Neural crest cell (in vitro differentiated cells): ENCODE data around the gene GZF1. TPM values are rescaled to one million over a fixed set of nuclear protein-coding genes. Genes with fewer than 3 reads are reported as not detected.

Experiments used
- DNase-seq: peaks from one replicate; pipeline ENCODE4 v3.0.0; 2021; ENCODE audit warnings: low read depth, mixed read lengths, low spot score
- H3K27ac Mint-ChIP-seq: one replicate; pipeline ENCODE4 v1.8.0; 2021; ENCODE audit warnings: mild to moderate bottlenecking, mixed read lengths; ENCODE audit not compliant: unreplicated experiment
- H3K27me3 Mint-ChIP-seq: 2 replicates; pipeline ENCODE4 v1.8.0; 2021; ENCODE audit warnings: low read depth, mild to moderate bottlenecking, mixed read lengths
- H3K36me3 Mint-ChIP-seq: 2 replicates; pipeline ENCODE4 v1.8.0; 2021; ENCODE audit warnings: low read depth, mild to moderate bottlenecking, mixed read lengths
- H3K4me1 Mint-ChIP-seq: 2 replicates; pipeline ENCODE4 v1.8.0; 2021; ENCODE audit warnings: mixed read lengths
- H3K4me3 Mint-ChIP-seq: one replicate; pipeline ENCODE4 v1.8.0; 2021; ENCODE audit warnings: mild to moderate bottlenecking, mixed read lengths
- H3K9me3 Mint-ChIP-seq: 2 replicates; pipeline ENCODE4 v1.8.0; 2021; ENCODE audit warnings: mixed read lengths
- CTCF ChIP-seq: fragments of 200-600 bp; sonication (generic); conservative IDR thresholded peaks from 2 replicates; pipeline ENCODE4 v1.5.0; 2021; ENCODE audit warnings: antibody characterized with exemption, mild to moderate bottlenecking
- total RNA-seq: library from RNA; stranded (reverse); gene quantifications from 2 replicates; pipeline ENCODE4 v1.2.1, GENCODE V29; 2021

Gene GZF1
- total RNA-seq, 1 donor from 2014 or later, result 21.9 TPM

DNA sequence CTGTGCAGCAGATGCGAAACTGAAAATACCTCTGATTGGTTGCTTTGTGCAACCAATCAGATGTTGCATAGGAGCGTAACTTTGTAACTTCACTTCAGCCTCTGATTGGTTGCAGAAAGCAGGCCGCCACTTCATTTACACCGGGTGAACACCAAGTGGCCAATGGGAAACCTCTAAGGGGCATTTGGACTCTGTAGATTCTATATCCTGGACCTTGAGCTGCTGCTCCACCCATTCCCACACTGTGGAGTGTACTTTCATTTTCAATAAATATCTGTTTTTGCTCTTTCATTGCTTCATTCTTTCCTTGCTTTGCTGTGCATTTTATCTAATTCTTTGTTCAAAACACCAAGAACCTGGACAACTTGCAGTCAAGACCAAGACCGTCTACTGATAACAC lies 25.5 kb upstream of the GZF1 start:
- Mint-ChIP-seq H3K27me3 (no peaks in the 10 kb centered on the region), H3K4me1 (peaks cover 4% of the 10 kb centered on the region), H3K9me3 (no peaks in the 10 kb centered on the region), H3K4me3 (no peak overlapping the region), H3K27ac (no peak overlapping the region), H3K36me3 (no peaks in the 10 kb centered on the region)
- no peak for DNase-seq
- TF ChIP-seq CTCF, result no peak

DNA sequence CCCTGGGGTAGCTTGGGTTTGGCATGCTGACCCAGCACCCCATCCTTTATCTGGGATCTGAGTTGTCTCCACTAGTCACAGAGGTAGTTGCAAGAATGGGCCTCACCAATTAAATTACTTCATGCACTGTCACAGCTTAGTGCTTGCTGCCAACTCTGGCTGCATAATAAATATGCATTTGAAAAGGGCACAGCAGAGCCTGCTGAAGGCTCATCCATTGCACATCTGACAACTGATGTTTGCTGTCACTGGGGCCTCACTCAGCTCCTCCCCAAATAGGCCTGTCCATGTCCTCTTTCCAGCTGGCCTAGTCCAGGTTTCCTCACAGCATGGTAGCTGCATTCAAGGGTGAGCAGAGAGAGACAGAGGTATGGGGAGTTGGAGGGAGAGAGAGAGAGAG lies 24.7 kb upstream of the GZF1 start:
- Mint-ChIP-seq H3K36me3 (no peaks in the 10 kb centered on the region), H3K27me3 (no peaks in the 10 kb centered on the region), H3K4me1 (peaks cover 4% of the 10 kb centered on the region), H3K9me3 (no peaks in the 10 kb centered on the region), H3K4me3 (no peak overlapping the region), H3K27ac (no peak overlapping the region)
- DNase-seq, result no peak
- no peak for TF ChIP-seq CTCF

DNA sequence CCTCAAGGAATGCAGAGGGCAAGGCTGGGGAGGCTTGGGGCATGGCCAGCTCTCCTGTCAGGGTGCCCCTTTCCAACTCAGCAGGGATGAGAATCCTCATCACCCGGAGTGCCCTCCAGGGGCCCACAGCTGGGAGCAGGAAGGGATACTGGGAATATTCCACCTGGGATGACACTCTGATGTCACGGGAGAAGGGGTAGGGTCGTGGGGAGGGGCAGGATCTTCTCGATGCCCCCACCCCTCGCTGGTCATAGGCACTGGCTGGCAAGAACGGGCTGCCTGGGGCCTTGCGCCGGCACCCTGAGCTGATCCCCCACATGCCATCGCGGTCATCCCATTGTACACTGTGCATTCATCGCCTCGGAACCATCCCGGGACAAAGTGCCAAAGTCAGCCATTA lies 22.0 kb upstream of the GZF1 start:
- Mint-ChIP-seq H3K27me3 (no peaks in the 10 kb centered on the region), H3K36me3 (no peaks in the 10 kb centered on the region), H3K9me3 (no peaks in the 10 kb centered on the region), H3K4me1 (peaks cover 4% of the 10 kb centered on the region), H3K4me3 (no peak overlapping the region), H3K27ac (no peak overlapping the region)
- no peak for TF ChIP-seq CTCF
- DNase-seq, result no peak

DNA sequence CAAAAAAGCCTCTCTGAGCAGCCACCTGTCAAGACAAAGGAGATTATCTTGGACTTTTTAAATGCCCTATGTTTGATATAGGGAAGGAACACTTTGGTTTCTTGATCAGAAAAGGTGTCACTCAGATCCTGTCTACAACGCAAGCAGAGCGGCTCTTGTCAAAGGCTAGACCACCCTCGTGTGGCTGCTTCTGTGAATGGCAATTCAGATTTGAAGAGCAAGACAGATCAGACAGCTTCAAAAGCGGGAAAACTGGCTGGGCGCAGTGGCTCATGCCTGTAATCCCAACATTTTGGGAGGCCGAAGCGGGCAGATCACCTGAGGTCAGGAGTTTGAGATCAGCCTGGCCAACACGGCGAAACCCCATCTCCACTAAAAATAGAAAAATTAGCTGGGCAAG lies 21.5 kb upstream of the GZF1 start:
- peak; percentile 53 for DNase-seq
- Mint-ChIP-seq H3K27me3 (no peaks in the 10 kb centered on the region), H3K36me3 (no peaks in the 10 kb centered on the region), H3K27ac (no peak overlapping the region), H3K4me3 (no peak overlapping the region), H3K9me3 (no peaks in the 10 kb centered on the region), H3K4me1 (peaks cover 4% of the 10 kb centered on the region)
- peak; percentile 81 for TF ChIP-seq CTCF

DNA sequence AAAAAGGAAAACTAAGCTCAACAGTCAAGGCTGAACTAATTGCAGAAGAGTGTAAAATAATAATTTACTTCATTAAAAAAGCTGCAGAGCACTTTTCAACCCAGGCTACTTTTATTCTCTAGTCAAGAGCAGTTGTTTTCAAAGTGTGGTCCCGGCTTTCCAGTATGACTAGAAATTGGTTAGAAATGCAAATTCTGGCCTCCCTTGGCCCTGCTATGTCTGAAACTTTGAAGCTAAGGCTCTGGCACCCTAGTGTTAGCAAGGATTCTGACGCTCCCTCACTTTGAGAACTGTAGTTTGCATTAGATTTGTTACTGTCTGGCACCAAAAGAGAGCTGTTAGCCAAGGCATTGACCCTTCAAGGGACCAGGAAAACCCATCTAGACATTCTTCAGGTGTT lies 20.9 kb upstream of the GZF1 start:
- no peaks in the 10 kb centered on the region for H3K9me3 Mint-ChIP-seq

More for the DNA sequence above, 20.9 kb upstream of the GZF1 start:
- no peaks in the 10 kb centered on the region for H3K27me3 Mint-ChIP-seq
- TF ChIP-seq CTCF, result no peak
- DNase-seq, result no peak
- H3K27ac Mint-ChIP-seq, result no peak overlapping the region
- no peak overlapping the region for H3K4me3 Mint-ChIP-seq
- H3K4me1 Mint-ChIP-seq, result peaks cover 4% of the 10 kb centered on the region
- H3K36me3 Mint-ChIP-seq, result no peaks in the 10 kb centered on the region
